Gastrocnemius medialis (tissue), 4 donors: ENCODE results near the gene MAP3K15.

ENCODE experiments used
- POLR2A ChIP-seq, 2 donors: fragments of 450-650 bp; IDR thresholded peaks; one replicate each; pipeline ENCODE4 v1.6.1; 2017; ENCODE audit warnings: antibody characterized with exemption in 2 of 2, mild to moderate bottlenecking in 2 of 2, moderate library complexity in 2 of 2
- TF ChIP-seq, protein P1 (sequence below), 5 experiments: fragments of 450-650 bp in 3 of 5; fragments of 200-600 bp in 2 of 5; sonication (generic) in 2 of 5; IDR thresholded peaks in 4 of 5; conservative IDR thresholded peaks in 1 of 5; 1 replicate in 4 of 5; 2 replicates in 1 of 5; pipeline ENCODE4 v1.5.1; 2016 to 2019; ENCODE audit warnings: antibody characterized with exemption in 5 of 5, mild to moderate bottlenecking in 3 of 5, moderate library complexity in 3 of 5

DNA sequence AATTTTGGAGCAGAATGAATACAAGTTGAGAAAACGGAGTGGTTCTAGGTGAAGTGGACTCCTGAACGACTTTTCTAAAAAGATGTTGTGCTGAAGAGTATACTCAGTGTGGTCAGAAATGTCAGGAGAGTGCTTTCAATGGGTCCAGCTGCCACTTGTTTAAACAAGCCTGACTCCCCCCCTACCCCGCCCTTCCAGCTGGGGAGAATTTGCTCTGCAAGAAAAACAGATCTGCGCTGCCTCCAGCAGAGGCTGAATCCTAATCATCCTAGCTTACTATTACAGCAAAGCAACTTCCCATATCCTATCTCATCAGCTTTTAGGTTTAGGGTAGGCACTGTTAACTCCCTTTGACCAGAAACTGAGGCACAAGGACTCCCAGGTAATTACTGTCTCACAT is 1.9 kb downstream of the MAP3K15 start:
- TF ChIP-seq POLR2A (IDR thresholded peaks at IDR 0.05): no peak
- TF ChIP-seq, protein P1, sequence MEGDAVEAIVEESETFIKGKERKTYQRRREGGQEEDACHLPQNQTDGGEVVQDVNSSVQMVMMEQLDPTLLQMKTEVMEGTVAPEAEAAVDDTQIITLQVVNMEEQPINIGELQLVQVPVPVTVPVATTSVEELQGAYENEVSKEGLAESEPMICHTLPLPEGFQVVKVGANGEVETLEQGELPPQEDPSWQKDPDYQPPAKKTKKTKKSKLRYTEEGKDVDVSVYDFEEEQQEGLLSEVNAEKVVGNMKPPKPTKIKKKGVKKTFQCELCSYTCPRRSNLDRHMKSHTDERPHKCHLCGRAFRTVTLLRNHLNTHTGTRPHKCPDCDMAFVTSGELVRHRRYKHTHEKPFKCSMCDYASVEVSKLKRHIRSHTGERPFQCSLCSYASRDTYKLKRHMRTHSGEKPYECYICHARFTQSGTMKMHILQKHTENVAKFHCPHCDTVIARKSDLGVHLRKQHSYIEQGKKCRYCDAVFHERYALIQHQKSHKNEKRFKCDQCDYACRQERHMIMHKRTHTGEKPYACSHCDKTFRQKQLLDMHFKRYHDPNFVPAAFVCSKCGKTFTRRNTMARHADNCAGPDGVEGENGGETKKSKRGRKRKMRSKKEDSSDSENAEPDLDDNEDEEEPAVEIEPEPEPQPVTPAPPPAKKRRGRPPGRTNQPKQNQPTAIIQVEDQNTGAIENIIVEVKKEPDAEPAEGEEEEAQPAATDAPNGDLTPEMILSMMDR (IDR thresholded peaks at IDR 0.05 in 4 of 5, conservative IDR thresholded peaks at IDR 0.05 in 1 of 5): no peak
